GM12865 (cell line): ENCODE data around the gene FSTL5.

Source experiments
- DNase-seq: peaks from one replicate; pipeline ENCODE4 v3.0.0; 2010; ENCODE audit warnings: low read depth
- H3K4me3 ChIP-seq: 2 replicates; pipeline ENCODE4 v1.5.1; 2011; ENCODE audit warnings: mild to moderate bottlenecking, low read depth, low read length, control low read depth
- TF ChIP-seq, protein P1 (sequence below): IDR thresholded peaks from 2 replicates; pipeline ENCODE4 v1.5.1; 2011; ENCODE audit warnings: low read length, control low read depth, low read depth, inconsistent platforms; ENCODE audit not compliant: insufficient read depth; ENCODE audit errors: missing control alignments

Gene FSTL5

DNA sequence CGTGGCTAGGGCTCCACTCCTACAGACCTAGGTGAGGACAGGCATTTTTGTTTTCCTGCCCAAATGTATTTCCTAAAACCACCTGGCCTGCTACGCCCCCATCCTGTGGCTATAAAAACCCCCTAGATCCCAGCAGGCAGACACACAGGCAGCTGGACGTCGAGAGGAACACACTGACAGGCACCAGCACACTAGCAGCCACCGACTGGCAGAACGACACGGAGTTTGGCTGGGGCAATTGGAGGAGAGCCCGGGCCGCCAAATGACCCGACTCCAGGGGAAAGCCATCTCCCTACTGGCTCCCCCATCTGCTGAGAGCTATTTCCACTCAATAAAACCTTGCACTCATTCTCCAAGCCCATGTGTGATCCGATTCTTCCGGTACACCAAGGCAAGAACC is 516.0 kb downstream of the FSTL5 start:
- no peak overlapping the region for H3K4me3 ChIP-seq
- DNase-seq = no peak
- TF ChIP-seq, protein P1, sequence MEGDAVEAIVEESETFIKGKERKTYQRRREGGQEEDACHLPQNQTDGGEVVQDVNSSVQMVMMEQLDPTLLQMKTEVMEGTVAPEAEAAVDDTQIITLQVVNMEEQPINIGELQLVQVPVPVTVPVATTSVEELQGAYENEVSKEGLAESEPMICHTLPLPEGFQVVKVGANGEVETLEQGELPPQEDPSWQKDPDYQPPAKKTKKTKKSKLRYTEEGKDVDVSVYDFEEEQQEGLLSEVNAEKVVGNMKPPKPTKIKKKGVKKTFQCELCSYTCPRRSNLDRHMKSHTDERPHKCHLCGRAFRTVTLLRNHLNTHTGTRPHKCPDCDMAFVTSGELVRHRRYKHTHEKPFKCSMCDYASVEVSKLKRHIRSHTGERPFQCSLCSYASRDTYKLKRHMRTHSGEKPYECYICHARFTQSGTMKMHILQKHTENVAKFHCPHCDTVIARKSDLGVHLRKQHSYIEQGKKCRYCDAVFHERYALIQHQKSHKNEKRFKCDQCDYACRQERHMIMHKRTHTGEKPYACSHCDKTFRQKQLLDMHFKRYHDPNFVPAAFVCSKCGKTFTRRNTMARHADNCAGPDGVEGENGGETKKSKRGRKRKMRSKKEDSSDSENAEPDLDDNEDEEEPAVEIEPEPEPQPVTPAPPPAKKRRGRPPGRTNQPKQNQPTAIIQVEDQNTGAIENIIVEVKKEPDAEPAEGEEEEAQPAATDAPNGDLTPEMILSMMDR = no peak

DNA sequence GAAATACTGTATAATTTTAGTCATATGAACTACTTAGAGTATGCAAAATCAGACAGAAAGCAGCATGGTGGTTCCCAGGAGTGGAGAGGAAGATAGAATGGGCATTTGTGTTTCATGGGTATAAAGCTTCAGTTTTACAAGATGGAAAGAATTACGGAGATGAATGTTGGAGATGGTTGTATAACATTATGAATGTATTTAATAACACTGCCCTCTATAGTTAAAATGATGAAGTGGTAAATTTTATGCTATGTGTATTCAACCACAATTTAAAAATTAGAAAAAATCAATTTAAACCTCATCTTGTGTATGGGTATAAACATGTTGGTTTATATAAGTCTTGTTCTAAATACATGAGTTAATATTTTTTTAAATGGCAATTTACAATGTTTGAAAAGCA is 521.1 kb downstream of the FSTL5 start:
- DNase-seq = no peak
- H3K4me3 ChIP-seq = no peak overlapping the region
- TF ChIP-seq, protein P1 = peak; percentile 6

DNA sequence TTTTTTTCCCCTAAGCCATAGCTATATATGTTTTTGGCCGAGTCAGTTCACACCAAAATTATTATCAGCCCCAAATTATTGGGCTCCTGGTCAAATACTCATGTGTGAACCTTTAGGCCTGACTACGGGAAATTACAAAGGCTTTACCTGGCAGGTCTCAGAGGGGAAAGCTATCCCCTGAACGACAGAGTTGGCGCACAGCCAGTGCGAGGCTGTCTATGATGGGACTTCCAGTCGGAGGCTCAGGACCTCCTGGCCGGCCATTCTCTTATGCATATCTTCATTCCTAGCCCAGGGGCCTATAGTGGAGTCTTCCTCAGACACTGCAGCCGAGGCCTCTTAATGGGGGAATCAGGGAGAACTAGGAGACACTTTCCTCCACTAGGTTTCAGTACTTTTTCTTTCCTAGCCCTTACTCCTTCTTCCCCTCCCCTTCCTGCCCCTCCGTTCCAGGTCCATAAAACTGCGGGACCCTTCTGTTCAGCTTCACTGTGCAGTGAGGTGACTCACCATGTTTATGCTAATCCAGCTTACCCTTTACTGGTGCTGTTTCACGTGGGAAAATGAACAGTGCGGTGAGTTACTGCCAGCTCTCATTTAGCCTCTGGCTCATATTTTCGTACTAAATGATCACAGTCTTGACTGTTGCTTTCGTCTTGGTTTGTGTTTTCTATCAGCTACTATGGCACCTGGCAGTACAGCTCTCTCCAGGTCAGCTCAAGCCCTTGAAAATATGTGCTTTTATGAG is 533.9 kb downstream of the FSTL5 start:
- no peak overlapping the region for H3K4me3 ChIP-seq
- no peak for DNase-seq
- TF ChIP-seq, protein P1 = no peak

DNA sequence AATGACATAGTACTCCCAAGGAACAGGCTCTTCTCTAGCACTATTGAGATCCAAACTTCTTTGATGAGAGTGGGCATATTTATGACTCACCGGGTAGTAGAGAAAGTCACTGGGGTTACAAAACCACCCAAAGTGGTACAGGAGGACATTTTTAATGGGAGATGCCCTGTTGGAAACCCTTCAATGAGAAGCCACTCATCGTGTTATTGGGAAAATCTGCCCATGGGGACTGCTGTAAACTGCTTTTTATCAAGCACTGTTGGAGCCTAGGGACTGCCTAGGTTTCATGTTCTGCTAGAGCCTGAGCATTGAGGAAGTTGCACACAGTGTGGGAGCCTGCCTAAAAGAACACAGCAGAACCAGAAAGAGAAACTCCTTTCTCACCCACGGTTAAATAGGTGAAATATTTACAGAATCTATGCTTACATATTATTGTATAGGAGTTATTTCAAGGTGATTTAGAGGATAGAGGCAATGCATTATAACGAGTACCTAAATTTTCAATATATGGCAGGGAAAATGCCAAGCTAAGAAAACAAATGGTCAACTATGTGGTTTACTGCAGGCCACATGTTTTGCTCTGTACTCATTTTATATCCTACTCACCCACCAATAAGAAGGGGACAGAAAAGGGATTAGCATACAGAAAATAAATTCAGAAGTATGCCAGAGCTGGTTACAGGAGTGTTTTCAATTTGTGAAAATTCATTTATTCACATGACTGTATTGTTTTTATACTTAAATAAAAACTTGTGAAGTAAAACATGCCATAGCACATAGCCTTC is 559.1 kb downstream of the FSTL5 start:
- peak; percentile 15 for DNase-seq
- no peak overlapping the region for H3K4me3 ChIP-seq
- TF ChIP-seq, protein P1 = no peak

DNA sequence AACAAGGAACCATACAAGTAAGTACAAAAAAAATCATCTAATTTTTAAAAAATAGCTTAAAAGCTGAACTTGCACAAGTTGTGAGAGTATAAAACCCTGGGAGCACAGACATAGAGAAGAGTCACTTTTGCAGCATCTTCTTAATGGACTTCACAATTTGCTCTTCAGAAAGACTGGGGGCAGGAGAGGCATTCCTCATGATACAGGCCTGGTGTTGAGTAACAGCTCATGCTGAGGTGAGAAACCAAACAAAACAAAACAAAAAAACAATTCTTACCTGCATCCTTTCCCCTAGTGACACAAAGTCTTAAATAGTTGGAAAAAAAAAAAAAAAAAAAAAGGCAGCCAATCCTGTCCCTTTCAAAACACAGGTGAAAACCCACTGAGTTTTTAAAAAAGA is 562.8 kb downstream of the FSTL5 start:
- no peak for DNase-seq
- no peak overlapping the region for H3K4me3 ChIP-seq
- TF ChIP-seq, protein P1 = no peak

DNA sequence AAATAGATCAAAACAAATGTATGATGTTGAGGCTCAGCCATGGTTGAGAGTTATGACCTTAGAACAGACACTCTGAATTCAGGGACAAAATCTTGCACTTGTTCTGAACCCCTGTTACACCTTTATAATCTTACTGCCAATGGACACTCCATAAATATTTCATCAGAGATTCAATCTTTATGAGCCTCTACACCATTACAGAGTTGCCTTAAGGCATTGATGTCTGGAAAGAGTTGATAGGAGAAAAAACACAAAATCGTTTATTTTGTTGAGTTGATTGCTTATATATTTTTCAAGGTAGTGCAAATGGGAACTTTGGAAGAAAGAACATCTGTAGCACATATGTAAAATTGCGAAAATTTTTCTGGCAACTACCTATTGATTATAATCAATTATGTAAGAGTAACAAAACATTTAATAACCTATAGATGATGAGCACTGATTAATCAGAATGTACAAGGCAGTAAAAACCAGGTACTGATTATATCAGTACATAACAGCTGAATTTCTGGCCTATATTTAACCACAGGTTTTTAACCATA is 568.5 kb downstream of the FSTL5 start:
- TF ChIP-seq, protein P1 = no peak
- H3K4me3 ChIP-seq = no peak overlapping the region
- DNase-seq = no peak
